ENCODE data around the gene SLBP.

SLBP gene

DNA sequence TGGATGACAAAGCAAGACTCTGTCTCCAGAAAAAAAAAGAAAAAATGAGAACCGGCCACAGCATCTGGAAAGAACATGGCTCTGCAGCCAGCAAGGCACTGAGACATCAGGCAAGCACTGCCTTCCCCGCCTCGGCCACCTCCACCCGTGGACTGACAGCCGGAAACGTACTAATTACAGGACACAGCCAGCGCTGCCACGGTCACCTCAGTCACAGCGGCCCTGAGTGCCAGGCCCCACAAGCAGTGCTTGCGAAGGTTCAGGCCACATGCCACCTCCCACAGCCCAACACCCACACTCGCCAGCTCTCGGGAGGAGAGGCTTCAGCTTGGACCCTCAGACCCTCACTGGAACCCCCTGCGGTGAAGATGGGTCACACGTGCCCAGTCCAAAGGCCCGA, 44.8 kb downstream of the SLBP start:
- TF ChIP-seq SNAI2 (CRISPR knock-in tag; IDR thresholded peaks at IDR 0.05), result no peak
- TF ChIP-seq, protein P1, sequence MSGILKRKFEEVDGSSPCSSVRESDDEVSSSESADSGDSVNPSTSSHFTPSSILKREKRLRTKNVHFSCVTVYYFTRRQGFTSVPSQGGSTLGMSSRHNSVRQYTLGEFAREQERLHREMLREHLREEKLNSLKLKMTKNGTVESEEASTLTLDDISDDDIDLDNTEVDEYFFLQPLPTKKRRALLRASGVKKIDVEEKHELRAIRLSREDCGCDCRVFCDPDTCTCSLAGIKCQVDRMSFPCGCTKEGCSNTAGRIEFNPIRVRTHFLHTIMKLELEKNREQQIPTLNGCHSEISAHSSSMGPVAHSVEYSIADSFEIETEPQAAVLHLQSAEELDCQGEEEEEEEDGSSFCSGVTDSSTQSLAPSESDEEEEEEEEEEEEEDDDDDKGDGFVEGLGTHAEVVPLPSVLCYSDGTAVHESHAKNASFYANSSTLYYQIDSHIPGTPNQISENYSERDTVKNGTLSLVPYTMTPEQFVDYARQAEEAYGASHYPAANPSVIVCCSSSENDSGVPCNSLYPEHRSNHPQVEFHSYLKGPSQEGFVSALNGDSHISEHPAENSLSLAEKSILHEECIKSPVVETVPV (CRISPR knock-in tag; IDR thresholded peaks at IDR 0.05), result no peak
- no peak for TF ChIP-seq ARNTL (CRISPR knock-in tag; IDR thresholded peaks at IDR 0.05; ENCODE audit: borderline replicate concordance, low read depth)
- TF ChIP-seq GLIS3 (CRISPR knock-in tag; IDR thresholded peaks at IDR 0.05), result no peak
- no peak for TF ChIP-seq ESRRG (CRISPR knock-in tag; IDR thresholded peaks at IDR 0.05)
- TF ChIP-seq, protein P2, sequence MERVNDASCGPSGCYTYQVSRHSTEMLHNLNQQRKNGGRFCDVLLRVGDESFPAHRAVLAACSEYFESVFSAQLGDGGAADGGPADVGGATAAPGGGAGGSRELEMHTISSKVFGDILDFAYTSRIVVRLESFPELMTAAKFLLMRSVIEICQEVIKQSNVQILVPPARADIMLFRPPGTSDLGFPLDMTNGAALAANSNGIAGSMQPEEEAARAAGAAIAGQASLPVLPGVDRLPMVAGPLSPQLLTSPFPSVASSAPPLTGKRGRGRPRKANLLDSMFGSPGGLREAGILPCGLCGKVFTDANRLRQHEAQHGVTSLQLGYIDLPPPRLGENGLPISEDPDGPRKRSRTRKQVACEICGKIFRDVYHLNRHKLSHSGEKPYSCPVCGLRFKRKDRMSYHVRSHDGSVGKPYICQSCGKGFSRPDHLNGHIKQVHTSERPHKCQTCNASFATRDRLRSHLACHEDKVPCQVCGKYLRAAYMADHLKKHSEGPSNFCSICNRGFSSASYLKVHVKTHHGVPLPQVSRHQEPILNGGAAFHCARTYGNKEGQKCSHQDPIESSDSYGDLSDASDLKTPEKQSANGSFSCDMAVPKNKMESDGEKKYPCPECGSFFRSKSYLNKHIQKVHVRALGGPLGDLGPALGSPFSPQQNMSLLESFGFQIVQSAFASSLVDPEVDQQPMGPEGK (CRISPR knock-in tag; IDR thresholded peaks at IDR 0.05; ENCODE audit: borderline replicate concordance), result no peak
- no peak for TF ChIP-seq PPARA (CRISPR knock-in tag; IDR thresholded peaks at IDR 0.05; ENCODE audit: borderline replicate concordance)
- TF ChIP-seq ZNF8 (CRISPR knock-in tag; IDR thresholded peaks at IDR 0.05), result no peak
- TF ChIP-seq BACH2 (CRISPR knock-in tag; IDR thresholded peaks at IDR 0.05; ENCODE audit: borderline replicate concordance), result no peak
- no peak for ATAC-seq

DNA sequence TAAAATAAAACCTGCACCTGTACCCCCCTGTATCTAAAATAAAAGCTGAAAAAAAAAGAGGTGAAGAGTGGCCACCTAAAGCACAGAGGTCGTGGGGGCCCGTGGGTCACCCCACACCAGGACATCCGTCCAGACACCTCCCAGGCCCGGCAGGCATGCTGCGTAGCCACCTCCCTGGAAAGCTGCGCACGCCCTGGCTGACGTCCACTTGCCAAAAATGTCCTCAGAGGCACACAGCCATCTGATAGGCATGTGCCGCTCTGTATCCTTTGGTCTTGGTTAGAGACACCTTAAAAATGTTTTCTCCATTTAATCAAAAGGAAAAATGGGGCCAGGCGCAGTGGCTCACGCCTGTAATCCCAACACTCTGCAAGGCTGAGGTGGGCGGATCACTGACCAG, 45.7 kb downstream of the SLBP start:
- TF ChIP-seq, protein P3, sequence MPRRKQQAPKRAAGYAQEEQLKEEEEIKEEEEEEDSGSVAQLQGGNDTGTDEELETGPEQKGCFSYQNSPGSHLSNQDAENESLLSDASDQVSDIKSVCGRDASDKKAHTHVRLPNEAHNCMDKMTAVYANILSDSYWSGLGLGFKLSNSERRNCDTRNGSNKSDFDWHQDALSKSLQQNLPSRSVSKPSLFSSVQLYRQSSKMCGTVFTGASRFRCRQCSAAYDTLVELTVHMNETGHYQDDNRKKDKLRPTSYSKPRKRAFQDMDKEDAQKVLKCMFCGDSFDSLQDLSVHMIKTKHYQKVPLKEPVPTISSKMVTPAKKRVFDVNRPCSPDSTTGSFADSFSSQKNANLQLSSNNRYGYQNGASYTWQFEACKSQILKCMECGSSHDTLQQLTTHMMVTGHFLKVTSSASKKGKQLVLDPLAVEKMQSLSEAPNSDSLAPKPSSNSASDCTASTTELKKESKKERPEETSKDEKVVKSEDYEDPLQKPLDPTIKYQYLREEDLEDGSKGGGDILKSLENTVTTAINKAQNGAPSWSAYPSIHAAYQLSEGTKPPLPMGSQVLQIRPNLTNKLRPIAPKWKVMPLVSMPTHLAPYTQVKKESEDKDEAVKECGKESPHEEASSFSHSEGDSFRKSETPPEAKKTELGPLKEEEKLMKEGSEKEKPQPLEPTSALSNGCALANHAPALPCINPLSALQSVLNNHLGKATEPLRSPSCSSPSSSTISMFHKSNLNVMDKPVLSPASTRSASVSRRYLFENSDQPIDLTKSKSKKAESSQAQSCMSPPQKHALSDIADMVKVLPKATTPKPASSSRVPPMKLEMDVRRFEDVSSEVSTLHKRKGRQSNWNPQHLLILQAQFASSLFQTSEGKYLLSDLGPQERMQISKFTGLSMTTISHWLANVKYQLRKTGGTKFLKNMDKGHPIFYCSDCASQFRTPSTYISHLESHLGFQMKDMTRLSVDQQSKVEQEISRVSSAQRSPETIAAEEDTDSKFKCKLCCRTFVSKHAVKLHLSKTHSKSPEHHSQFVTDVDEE (CRISPR knock-in tag; IDR thresholded peaks at IDR 0.05), result no peak
- TF ChIP-seq, protein P4, sequence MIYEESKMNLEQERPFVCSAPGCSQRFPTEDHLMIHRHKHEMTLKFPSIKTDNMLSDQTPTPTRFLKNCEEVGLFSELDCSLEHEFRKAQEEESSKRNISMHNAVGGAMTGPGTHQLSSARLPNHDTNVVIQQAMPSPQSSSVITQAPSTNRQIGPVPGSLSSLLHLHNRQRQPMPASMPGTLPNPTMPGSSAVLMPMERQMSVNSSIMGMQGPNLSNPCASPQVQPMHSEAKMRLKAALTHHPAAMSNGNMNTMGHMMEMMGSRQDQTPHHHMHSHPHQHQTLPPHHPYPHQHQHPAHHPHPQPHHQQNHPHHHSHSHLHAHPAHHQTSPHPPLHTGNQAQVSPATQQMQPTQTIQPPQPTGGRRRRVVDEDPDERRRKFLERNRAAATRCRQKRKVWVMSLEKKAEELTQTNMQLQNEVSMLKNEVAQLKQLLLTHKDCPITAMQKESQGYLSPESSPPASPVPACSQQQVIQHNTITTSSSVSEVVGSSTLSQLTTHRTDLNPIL (CRISPR knock-in tag; IDR thresholded peaks at IDR 0.05; ENCODE audit: low read depth), result no peak
- TF ChIP-seq PPARA (CRISPR knock-in tag; IDR thresholded peaks at IDR 0.05; ENCODE audit: borderline replicate concordance) (no peak), BACH2 (CRISPR knock-in tag; IDR thresholded peaks at IDR 0.05; ENCODE audit: borderline replicate concordance) (no peak)

DNA sequence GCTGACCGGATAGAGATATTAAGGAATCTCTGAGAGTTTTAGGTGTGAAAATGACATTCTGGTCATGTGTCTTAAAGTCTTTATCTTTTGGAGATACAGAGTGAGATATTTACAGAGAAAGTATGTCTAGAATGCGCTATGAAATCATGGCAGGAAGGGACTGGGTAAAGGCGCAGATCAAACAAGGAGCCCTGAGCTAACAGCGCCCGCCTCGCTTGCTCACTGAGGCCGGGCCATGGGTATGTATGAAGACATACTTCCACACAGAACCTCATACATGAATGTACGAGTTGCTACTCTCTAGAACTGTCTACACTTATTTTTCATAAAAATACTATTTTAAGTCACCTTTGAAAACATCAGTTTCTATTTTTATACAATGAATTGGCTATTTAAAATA, 48.0 kb downstream of the SLBP start:
- ATAC-seq, result no peak
- TF ChIP-seq ZFP3 (CRISPR knock-in tag; IDR thresholded peaks at IDR 0.05) (no peak), ZNF70 (CRISPR knock-in tag; IDR thresholded peaks at IDR 0.05) (no peak), ZNF8 (CRISPR knock-in tag; IDR thresholded peaks at IDR 0.05) (no peak), CSDC2 (CRISPR knock-in tag; IDR thresholded peaks at IDR 0.05) (no peak), ARNTL (CRISPR knock-in tag; IDR thresholded peaks at IDR 0.05; ENCODE audit: borderline replicate concordance, low read depth) (no peak), ZC3H10 (CRISPR knock-in tag; IDR thresholded peaks at IDR 0.05) (no peak), TOX (CRISPR knock-in tag; IDR thresholded peaks at IDR 0.05; ENCODE audit: borderline replicate concordance) (no peak), PPARA (CRISPR knock-in tag; IDR thresholded peaks at IDR 0.05; ENCODE audit: borderline replicate concordance) (no peak), BACH2 (CRISPR knock-in tag; IDR thresholded peaks at IDR 0.05; ENCODE audit: borderline replicate concordance) (no peak), ZFP30 (CRISPR knock-in tag; IDR thresholded peaks at IDR 0.05) (no peak), RARB (CRISPR knock-in tag; IDR thresholded peaks at IDR 0.05) (no peak), SNAI2 (CRISPR knock-in tag; IDR thresholded peaks at IDR 0.05) (no peak), ZNF565 (CRISPR knock-in tag; conservative IDR thresholded peaks at IDR 0.05; ENCODE audit: low read depth) (no peak), GLIS3 (CRISPR knock-in tag; IDR thresholded peaks at IDR 0.05) (no peak), ESRRG (CRISPR knock-in tag; IDR thresholded peaks at IDR 0.05) (no peak), OSR1 (CRISPR knock-in tag; IDR thresholded peaks at IDR 0.05) (no peak)
- TF ChIP-seq, protein P5, sequence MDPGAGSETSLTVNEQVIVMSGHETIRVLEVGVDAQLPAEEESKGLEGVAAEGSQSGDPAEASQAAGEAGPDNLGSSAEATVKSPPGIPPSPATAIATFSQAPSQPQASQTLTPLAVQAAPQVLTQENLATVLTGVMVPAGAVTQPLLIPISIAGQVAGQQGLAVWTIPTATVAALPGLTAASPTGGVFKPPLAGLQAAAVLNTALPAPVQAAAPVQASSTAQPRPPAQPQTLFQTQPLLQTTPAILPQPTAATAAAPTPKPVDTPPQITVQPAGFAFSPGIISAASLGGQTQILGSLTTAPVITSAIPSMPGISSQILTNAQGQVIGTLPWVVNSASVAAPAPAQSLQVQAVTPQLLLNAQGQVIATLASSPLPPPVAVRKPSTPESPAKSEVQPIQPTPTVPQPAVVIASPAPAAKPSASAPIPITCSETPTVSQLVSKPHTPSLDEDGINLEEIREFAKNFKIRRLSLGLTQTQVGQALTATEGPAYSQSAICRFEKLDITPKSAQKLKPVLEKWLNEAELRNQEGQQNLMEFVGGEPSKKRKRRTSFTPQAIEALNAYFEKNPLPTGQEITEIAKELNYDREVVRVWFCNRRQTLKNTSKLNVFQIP (CRISPR knock-in tag; IDR thresholded peaks at IDR 0.05; ENCODE audit: borderline replicate concordance, low read depth), result no peak
- TF ChIP-seq, protein P2 (CRISPR knock-in tag; IDR thresholded peaks at IDR 0.05; ENCODE audit: borderline replicate concordance), result no peak
- TF ChIP-seq, protein P4 (CRISPR knock-in tag; IDR thresholded peaks at IDR 0.05; ENCODE audit: low read depth), result no peak
- TF ChIP-seq, protein P3 (CRISPR knock-in tag; IDR thresholded peaks at IDR 0.05), result no peak

More for the DNA sequence above, 45.7 kb downstream of the SLBP start:
- no peak for ATAC-seq
